ENCODE results near the gene NGFR.

GRCh38 chr17:49546546-49547535 is 51.7 kb downstream of the NGFR start:
- TF ChIP-seq CTCF (IDR thresholded peaks at IDR 0.05) (no peak), FOXJ3 (CRISPR knock-in tag; IDR thresholded peaks at IDR 0.05; ENCODE audit: borderline replicate concordance) (no peak), TEAD4 (CRISPR knock-in tag; IDR thresholded peaks at IDR 0.05) (no peak), EMX1 (CRISPR knock-in tag; IDR thresholded peaks at IDR 0.05) (no peak), FOXK1 (CRISPR knock-in tag; IDR thresholded peaks at IDR 0.05) (no peak), E2F4 (CRISPR knock-in tag; IDR thresholded peaks at IDR 0.05; ENCODE audit: borderline replicate concordance, low read depth) (no peak)
- TF ChIP-seq, protein P1, sequence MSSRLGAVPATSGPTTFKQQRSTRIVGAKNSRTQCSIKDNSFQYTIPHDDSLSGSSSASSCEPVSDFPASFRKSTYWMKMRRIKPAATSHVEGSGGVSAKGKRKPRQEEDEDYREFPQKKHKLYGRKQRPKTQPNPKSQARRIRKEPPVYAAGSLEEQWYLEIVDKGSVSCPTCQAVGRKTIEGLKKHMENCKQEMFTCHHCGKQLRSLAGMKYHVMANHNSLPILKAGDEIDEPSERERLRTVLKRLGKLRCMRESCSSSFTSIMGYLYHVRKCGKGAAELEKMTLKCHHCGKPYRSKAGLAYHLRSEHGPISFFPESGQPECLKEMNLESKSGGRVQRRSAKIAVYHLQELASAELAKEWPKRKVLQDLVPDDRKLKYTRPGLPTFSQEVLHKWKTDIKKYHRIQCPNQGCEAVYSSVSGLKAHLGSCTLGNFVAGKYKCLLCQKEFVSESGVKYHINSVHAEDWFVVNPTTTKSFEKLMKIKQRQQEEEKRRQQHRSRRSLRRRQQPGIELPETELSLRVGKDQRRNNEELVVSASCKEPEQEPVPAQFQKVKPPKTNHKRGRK (CRISPR knock-in tag; IDR thresholded peaks at IDR 0.05; ENCODE audit: borderline replicate concordance): no peak
- TF ChIP-seq, protein P2, sequence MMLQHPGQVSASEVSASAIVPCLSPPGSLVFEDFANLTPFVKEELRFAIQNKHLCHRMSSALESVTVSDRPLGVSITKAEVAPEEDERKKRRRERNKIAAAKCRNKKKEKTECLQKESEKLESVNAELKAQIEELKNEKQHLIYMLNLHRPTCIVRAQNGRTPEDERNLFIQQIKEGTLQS (CRISPR knock-in tag; conservative IDR thresholded peaks at IDR 0.05): no peak
- TF ChIP-seq, protein P3, sequence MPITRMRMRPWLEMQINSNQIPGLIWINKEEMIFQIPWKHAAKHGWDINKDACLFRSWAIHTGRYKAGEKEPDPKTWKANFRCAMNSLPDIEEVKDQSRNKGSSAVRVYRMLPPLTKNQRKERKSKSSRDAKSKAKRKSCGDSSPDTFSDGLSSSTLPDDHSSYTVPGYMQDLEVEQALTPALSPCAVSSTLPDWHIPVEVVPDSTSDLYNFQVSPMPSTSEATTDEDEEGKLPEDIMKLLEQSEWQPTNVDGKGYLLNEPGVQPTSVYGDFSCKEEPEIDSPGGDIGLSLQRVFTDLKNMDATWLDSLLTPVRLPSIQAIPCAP (CRISPR knock-in tag; IDR thresholded peaks at IDR 0.05): no peak

All from WTC11 (cell line).